Femur (tissue), 1 donor: Measurements from ENCODE around the gene PGM2L1.
"Not testable (repeated sequence)": the region's sequence is repeated elsewhere in the genome, so short reads cannot be mapped to it uniquely, and the experiment has no call there.

Experiments
- DNase-seq: peaks from one replicate; pipeline ENCODE4 v3.0.0-alpha.2; 2017

The PGM2L1 gene

GRCh38 chr11:74398244-74399159, at the start of gene PGM2L1:
Gene PGM2L1 (minus strand): TSS chr11:74398433. CDS start chr11:74398161, 272 bp downstream.
- peak; percentile 97 for DNase-seq

GRCh38 chr11:74447720-74448119, 49.5 kb upstream of the PGM2L1 start:
- no peak for DNase-seq

GRCh38 chr11:74446532-74446938, 48.3 kb upstream of the PGM2L1 start:
- peak; percentile 35 for DNase-seq

GRCh38 chr11:74444173-74444826, 46.1 kb upstream of the PGM2L1 start:
- DNase-seq = peak; percentile 47

- no peak for DNase-seq
Measured at GRCh38 chr11:74443071-74443864, 45.0 kb upstream of the PGM2L1 start.

- DNase-seq = no peak
Measured at GRCh38 chr11:74442636-74443035, 44.4 kb upstream of the PGM2L1 start.

- DNase-seq = no peak
Measured at GRCh38 chr11:74438681-74439080, 40.4 kb upstream of the PGM2L1 start.

- DNase-seq = no peak
Measured at GRCh38 chr11:74437441-74438042, 39.3 kb upstream of the PGM2L1 start.

- no peak for DNase-seq
Measured at GRCh38 chr11:74434528-74434927, 36.3 kb upstream of the PGM2L1 start.

- no peak for DNase-seq
Measured at GRCh38 chr11:74429205-74429604, 31.0 kb upstream of the PGM2L1 start.

GRCh38 chr11:74427384-74427886, 29.2 kb upstream of the PGM2L1 start:
- no peak for DNase-seq

- DNase-seq = no peak
Measured at GRCh38 chr11:74425100-74425499, 26.9 kb upstream of the PGM2L1 start.

- no peak for DNase-seq
Measured at GRCh38 chr11:74418509-74418895, 20.3 kb upstream of the PGM2L1 start.

- DNase-seq = no peak
Measured at GRCh38 chr11:74417860-74418508, 19.8 kb upstream of the PGM2L1 start.

GRCh38 chr11:74417379-74417804, 19.2 kb upstream of the PGM2L1 start:
- no peak for DNase-seq

GRCh38 chr11:74416974-74417373, 18.7 kb upstream of the PGM2L1 start:
- not testable (repeated sequence) for DNase-seq

GRCh38 chr11:74412733-74413359, 14.6 kb upstream of the PGM2L1 start:
- DNase-seq = no peak

GRCh38 chr11:74412321-74412720, 14.1 kb upstream of the PGM2L1 start:
- no peak for DNase-seq

- DNase-seq = no peak
Measured at GRCh38 chr11:74409633-74410032, 11.4 kb upstream of the PGM2L1 start.

- DNase-seq = no peak
Measured at GRCh38 chr11:74403607-74404321, 5.5 kb upstream of the PGM2L1 start.

GRCh38 chr11:74400606-74401005, 2.4 kb upstream of the PGM2L1 start:
- no peak for DNase-seq
